Activated T-helper 2 cell treated with anti-CD3 and anti-CD28 coated beads, Interferon-gamma antibody, Interleukin-2, Interleukin-4, amounts not matched to agents 10 μg/mL and 5 μg/mL and 100 μg/mL, durations not matched to agents 14 hours and 24 hours and 36 hours (primary cell): Measurements from ENCODE around the gene DACH1. TPM values are rescaled to one million over a fixed set of nuclear protein-coding genes. Genes with fewer than 3 reads are reported as not detected.

Experiments
- DNase-seq: peaks from one replicate; pipeline ENCODE4 v3.0.0; 2021; ENCODE audit warnings: low spot score
- H3K27ac Mint-ChIP-seq: one replicate; pipeline ENCODE4 v1.8.0; 2021; ENCODE audit warnings: mixed read lengths
- H3K27me3 Mint-ChIP-seq: one replicate; pipeline ENCODE4 v1.8.0; 2021; ENCODE audit warnings: low read depth, mixed read lengths
- H3K36me3 Mint-ChIP-seq: one replicate; pipeline ENCODE4 v1.8.0; 2021; ENCODE audit warnings: low read depth, mixed read lengths
- H3K4me1 Mint-ChIP-seq: one replicate; pipeline ENCODE4 v1.8.0; 2021; ENCODE audit warnings: low read depth, mixed read lengths
- H3K4me3 Mint-ChIP-seq: one replicate; pipeline ENCODE4 v1.8.0; 2021; ENCODE audit warnings: low read depth, mild to moderate bottlenecking, moderate library complexity, mixed read lengths
- H3K9me3 Mint-ChIP-seq: one replicate; pipeline ENCODE4 v1.8.0; 2021; ENCODE audit warnings: mixed read lengths
- intact Hi-C: fragments of 100-400 bp; cut with micrococcal nuclease; formaldehyde crosslinking; loops from one replicate; pipeline ENCODE4 v1.15.1; 2023
- total RNA-seq: library from RNA; stranded (reverse); gene quantifications from 2 replicates; pipeline ENCODE4 v1.2.3, GENCODE V29; 2022

Gene DACH1
- total RNA-seq, 1 donor from 2014 or later, result not detected

DNA sequence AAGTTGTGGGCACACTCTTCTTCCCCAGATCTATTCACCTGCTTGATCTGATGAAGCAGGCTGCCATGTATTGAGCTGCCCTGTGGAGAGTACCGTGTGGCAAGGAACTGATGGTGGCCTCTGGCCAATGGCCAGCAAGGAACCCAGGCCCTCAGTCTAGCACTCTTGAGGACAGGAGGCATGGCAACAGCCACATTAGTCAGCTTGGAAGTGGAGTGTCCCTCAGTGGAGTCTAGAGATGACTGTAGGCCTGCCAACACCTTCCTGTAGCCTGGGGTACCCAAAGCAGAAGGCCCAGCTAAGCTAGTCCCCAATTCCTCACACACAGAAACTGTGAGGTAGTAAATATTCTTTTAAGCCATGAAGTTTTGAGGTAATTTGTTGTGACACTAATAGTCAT is 412.5 kb downstream of the DACH1 start:
- intact Hi-C loops, result no loop called here
- no peak overlapping the region for H3K27ac Mint-ChIP-seq
- H3K9me3 Mint-ChIP-seq, result no peaks in the 10 kb centered on the region
- H3K36me3 Mint-ChIP-seq, result no peaks in the 10 kb centered on the region
- H3K27me3 Mint-ChIP-seq, result peaks cover 2% of the 10 kb centered on the region
- DNase-seq, result no peak
- H3K4me3 Mint-ChIP-seq, result no peak overlapping the region
- peaks cover 3% of the 10 kb centered on the region for H3K4me1 Mint-ChIP-seq

DNA sequence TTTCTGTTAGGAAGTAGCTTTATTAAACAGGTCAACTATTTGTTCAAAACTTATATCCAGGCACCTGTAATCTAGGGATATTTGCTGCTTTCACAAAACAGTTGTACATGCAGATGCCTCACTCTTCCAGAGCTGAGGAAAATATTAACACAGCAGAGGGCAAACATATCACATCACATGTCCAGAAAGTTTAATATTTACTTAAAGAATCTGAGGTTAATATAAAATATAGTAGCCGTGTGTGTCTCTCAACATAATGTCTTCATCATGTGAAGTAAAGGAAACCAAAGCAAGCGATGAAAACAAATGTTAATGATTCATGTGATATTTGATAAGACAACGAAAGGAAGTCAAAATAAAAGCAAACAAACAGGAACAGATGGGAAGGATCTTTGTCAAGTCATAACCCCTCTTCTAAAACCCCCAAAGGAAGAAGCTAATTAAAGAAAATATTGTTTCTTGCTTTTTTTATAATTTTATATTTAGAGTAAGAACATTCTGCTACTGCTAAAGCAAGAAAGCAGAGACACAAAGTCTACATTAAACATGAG is 418.8 kb downstream of the DACH1 start:
- no peak for DNase-seq
- Mint-ChIP-seq H3K4me3 (no peak overlapping the region), H3K9me3 (no peaks in the 10 kb centered on the region), H3K36me3 (no peaks in the 10 kb centered on the region), H3K27me3 (no peaks in the 10 kb centered on the region), H3K27ac (no peak overlapping the region), H3K4me1 (no peaks in the 10 kb centered on the region)
- intact Hi-C loops, result no loop called here

DNA sequence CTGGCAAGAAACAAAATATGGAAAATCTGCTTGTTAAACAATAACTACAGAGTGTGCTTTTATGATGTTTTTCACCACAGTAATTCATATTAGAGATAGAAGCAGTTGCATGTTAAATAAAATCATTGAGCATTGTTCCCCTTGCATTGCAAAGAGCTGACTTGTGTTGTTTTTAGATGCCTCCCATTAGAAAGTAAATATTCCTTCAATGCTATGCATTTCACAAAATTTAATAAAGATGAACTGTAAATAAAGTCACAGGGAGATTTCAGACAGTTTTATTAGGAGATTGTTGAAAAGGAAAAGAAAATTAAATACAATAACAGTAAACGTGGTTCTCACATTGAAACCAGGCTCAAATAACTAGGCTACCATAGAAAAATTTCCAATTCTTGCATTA is 429.3 kb downstream of the DACH1 start:
- H3K4me3 Mint-ChIP-seq, result no peak overlapping the region
- no peak for DNase-seq
- no peaks in the 10 kb centered on the region for H3K9me3 Mint-ChIP-seq
- H3K27me3 Mint-ChIP-seq, result no peaks in the 10 kb centered on the region
- no peaks in the 10 kb centered on the region for H3K36me3 Mint-ChIP-seq
- intact Hi-C loops, result no loop called here
- no peak overlapping the region for H3K27ac Mint-ChIP-seq
- no peaks in the 10 kb centered on the region for H3K4me1 Mint-ChIP-seq

DNA sequence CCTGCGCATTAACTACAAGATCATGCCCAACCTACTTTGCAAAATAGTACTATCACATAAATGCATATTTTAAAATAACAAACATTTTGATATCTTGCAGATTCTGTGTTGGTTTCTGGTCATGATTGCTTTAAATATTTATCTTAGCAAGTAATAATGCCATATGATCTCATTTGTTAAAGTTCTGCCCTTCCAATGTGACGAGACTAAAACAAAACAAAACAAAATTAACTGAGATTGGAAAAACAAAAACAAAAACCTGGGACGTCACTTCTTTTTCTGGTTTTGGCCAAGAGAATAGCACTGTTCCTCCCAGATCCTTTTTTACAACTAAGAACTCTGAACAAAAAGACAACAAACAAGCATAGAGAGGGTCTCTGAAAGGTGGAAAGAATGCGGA is 436.3 kb downstream of the DACH1 start:
- no peaks in the 10 kb centered on the region for H3K4me1 Mint-ChIP-seq
- no peak for DNase-seq
- no peak overlapping the region for H3K4me3 Mint-ChIP-seq
- H3K27ac Mint-ChIP-seq, result no peak overlapping the region
- intact Hi-C loops, result no loop called here
- H3K27me3 Mint-ChIP-seq, result no peaks in the 10 kb centered on the region
- no peaks in the 10 kb centered on the region for H3K9me3 Mint-ChIP-seq
- H3K36me3 Mint-ChIP-seq, result no peaks in the 10 kb centered on the region

DNA sequence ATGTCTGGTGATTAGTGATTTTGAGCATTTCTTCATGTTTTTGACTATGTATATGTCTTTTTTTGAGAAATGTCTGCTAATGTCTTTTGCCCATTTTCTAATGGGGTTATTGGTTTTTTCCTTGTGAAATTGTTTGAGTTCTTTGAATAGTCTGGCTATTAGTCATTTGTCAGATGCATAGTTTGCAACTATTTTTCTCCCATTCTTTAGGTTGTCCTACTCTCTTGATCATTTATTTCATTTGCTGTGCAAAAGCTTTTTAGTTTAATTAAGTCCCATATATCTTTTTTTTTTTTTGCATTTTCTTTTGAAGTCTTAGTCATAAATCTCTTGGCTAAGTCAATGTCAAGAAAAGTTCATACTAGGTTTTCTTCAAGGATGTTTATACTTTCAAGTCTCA is 449.8 kb downstream of the DACH1 start:
- H3K27me3 Mint-ChIP-seq, result no peaks in the 10 kb centered on the region
- intact Hi-C loops, result no loop called here
- no peak for DNase-seq
- no peak overlapping the region for H3K27ac Mint-ChIP-seq
- H3K36me3 Mint-ChIP-seq, result no peaks in the 10 kb centered on the region
- no peaks in the 10 kb centered on the region for H3K4me1 Mint-ChIP-seq
- no peak overlapping the region for H3K4me3 Mint-ChIP-seq
- H3K9me3 Mint-ChIP-seq, result no peaks in the 10 kb centered on the region

DNA sequence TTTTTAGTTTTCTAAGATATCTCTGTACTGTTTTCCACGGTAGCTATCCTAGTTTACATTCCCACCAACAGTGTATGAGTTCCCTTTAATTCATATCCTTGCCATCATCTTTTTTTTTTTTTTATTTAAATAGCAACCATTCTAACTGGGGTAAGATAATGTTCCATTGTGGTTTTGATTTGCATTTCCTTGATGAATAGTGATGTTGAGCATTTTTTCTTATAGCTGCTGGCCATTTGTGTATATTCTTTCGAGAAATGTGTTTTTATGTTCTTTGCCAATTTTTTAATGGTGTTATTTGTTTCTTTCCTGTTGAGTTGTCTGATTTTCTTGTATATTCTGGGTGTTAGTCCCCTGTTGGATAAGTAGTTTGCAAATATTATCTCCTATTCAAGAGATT is 454.8 kb downstream of the DACH1 start:
- H3K4me1 Mint-ChIP-seq, result no peaks in the 10 kb centered on the region
- intact Hi-C loops, result no loop called here
- H3K27me3 Mint-ChIP-seq, result no peaks in the 10 kb centered on the region
- H3K36me3 Mint-ChIP-seq, result no peaks in the 10 kb centered on the region
- no peak overlapping the region for H3K27ac Mint-ChIP-seq
- H3K4me3 Mint-ChIP-seq, result no peak overlapping the region
- no peaks in the 10 kb centered on the region for H3K9me3 Mint-ChIP-seq
- DNase-seq, result no peak

DNA sequence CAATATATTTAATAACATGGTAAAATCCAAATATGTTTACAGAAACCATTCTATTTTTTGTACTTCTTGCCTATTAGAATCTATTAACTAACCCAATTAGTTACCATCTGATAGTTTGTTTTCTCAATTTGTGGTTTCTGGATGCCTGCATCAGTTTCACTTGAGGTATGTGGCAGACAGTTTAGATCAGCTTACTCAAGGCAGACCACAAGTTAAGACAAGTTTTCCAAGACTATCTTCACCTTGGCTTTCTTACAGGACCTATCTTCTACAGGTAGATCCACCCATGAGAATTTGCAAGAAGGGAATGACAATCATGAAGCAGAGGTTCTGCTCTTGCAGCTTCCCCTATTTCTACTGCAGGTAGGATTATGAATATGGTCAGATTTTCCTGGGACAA is 458.6 kb downstream of the DACH1 start:
- H3K27ac Mint-ChIP-seq, result no peak overlapping the region
- DNase-seq, result no peak
- no peaks in the 10 kb centered on the region for H3K27me3 Mint-ChIP-seq
- H3K9me3 Mint-ChIP-seq, result no peaks in the 10 kb centered on the region
- no peaks in the 10 kb centered on the region for H3K4me1 Mint-ChIP-seq
- intact Hi-C loops, result no loop called here
- no peak overlapping the region for H3K4me3 Mint-ChIP-seq
- no peaks in the 10 kb centered on the region for H3K36me3 Mint-ChIP-seq

DNA sequence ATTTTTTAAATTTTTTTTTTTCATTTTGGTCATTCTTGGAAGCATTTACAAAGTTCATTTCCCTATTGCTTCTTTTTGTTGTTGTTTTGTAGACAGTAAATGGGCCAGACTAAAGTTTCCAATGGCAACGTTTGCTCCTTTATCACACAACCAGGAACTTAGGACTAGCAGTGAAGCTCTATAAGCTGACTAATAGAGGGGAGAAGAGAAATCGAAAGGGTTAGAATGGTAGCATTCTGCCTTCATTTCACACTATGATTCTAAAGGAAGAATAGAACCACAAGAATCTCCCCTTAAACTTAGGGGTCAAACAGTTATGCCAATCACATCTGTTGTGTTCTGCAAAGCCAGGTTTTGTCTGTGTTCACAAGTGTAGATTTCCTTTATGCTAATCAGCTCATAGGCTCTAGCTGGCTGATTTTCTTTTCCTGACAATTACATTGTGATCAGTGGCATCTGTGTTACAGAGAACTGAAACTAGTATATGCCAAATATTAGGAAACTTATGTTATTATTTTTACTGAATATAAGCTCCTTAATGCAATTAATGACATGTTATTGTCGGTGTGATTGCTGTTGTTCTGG is 467.3 kb downstream of the DACH1 start:
- Mint-ChIP-seq H3K4me1 (no peaks in the 10 kb centered on the region), H3K36me3 (no peaks in the 10 kb centered on the region), H3K27ac (no peak overlapping the region), H3K9me3 (no peaks in the 10 kb centered on the region), H3K4me3 (no peak overlapping the region), H3K27me3 (no peaks in the 10 kb centered on the region)
- DNase-seq, result no peak
- intact Hi-C loops, result no loop called here

DNA sequence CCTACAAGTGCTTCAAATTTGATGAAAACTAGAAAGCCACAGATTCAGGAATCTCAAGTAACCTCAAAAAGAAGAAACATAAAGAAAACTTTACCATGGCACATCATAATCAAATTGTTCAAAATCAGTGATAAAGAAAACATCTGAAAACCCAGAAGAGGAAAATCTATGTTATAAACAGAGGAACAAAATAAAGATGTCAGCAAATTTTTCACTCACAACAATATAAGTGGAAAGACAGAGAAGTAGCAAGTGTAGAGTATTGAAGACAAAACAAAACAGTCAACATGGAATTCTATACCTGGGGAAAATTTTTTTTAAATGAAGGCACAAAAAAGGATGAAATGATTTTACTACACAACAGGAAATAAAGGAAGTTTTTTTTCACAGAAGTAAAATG is 470.9 kb downstream of the DACH1 start:
- Mint-ChIP-seq H3K36me3 (no peaks in the 10 kb centered on the region), H3K4me1 (no peaks in the 10 kb centered on the region), H3K27ac (no peak overlapping the region), H3K27me3 (no peaks in the 10 kb centered on the region), H3K9me3 (peaks cover 3% of the 10 kb centered on the region), H3K4me3 (no peak overlapping the region)
- intact Hi-C loops, result no loop called here
- DNase-seq, result no peak

DNA sequence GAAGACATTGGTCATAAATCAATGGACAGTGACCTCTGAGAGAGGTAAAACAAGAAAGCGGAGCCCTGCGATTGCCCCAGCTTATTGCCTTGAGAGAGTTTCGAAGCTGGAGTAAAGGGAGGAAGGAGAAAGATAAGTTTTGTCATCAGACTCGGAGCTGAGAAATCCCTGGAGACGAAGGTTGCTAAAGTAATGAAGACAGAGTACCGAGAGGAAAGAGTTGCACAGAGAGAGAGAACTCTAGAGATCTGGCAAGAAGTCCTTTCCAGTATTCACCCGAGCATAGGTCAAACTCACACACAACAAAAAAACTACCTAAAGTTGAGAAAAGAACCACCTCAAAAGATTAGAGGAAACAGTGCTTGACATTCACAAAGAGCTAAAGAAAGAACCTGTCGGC is 472.0 kb downstream of the DACH1 start:
- Mint-ChIP-seq H3K9me3 (peaks cover 10% of the 10 kb centered on the region), H3K4me1 (no peaks in the 10 kb centered on the region), H3K36me3 (no peaks in the 10 kb centered on the region), H3K4me3 (no peak overlapping the region), H3K27me3 (no peaks in the 10 kb centered on the region), H3K27ac (no peak overlapping the region)
- no peak for DNase-seq
- intact Hi-C loops, result no loop called here

DNA sequence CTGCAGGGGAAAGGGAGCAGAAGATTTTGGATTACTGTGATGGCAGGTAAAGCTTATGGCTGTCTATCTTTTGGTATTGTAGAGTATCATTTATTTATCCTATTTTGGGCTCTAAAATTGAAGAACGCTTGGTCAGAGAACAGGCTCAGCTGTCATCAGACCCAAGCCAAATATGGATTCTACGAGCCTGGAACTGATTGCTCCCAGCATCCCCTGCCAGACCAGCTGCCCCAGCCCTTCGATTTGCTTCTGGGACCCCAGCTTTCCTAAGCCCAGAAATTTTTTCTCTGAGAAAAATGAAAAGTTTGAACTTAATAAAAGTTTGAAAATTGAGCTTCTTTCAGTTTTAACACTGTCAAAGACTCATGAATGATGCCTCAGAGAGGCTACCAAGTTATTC is 472.8 kb downstream of the DACH1 start:
- Mint-ChIP-seq H3K36me3 (no peaks in the 10 kb centered on the region), H3K9me3 (peaks cover 10% of the 10 kb centered on the region), H3K27me3 (no peaks in the 10 kb centered on the region), H3K27ac (no peak overlapping the region), H3K4me3 (no peak overlapping the region), H3K4me1 (no peaks in the 10 kb centered on the region)
- intact Hi-C loops, result no loop called here
- no peak for DNase-seq
